ENCODE data around the gene LIMCH1. TPM values are rescaled to one million over a fixed set of nuclear protein-coding genes. Genes with fewer than 3 reads are reported as not detected.
"Not testable (repeated sequence)": the region's sequence is repeated elsewhere in the genome, so short reads cannot be mapped to it uniquely, and the experiment has no call there.

Gene LIMCH1
- total RNA-seq, 4 donors from 2014 or later = 7.5 to 18.9 (median 10.7) TPM

DNA sequence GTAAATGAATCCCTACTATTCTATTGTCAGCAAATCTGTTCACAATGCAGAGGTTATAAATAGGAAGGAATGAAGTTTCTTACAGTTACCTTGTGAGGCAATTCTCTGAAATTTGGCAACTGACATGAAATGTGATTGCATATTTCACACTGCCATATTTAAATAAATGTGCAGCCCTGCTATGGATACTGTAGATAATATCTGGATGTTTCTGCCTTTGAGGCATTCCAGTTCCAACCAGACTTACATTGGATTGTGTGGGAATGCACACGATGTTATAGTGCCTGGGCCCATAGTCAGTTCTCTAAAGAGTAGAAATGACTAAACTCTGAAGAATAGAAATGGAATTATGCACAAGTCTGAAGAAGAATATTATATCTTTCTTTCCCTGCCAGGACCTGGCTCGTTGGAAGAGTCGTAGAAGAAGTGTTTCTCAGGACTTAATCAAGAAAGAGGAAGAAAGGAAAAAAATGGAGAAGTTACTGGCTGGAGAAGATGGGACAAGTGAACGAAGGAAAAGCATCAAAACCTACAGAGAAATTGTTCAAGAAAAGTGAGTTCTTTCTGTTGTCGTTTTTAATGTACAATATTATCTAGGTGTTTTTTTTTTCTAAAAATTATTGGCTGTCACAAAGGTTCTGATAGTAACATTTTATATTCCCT is 107.9 kb downstream of the LIMCH1 start:
- DNase-seq (ENCODE audit: low spot score in 2 of 2) = no peak
- TF ChIP-seq POLR2A (IDR thresholded peaks at IDR 0.05) = no peak
- TF ChIP-seq, protein P1, sequence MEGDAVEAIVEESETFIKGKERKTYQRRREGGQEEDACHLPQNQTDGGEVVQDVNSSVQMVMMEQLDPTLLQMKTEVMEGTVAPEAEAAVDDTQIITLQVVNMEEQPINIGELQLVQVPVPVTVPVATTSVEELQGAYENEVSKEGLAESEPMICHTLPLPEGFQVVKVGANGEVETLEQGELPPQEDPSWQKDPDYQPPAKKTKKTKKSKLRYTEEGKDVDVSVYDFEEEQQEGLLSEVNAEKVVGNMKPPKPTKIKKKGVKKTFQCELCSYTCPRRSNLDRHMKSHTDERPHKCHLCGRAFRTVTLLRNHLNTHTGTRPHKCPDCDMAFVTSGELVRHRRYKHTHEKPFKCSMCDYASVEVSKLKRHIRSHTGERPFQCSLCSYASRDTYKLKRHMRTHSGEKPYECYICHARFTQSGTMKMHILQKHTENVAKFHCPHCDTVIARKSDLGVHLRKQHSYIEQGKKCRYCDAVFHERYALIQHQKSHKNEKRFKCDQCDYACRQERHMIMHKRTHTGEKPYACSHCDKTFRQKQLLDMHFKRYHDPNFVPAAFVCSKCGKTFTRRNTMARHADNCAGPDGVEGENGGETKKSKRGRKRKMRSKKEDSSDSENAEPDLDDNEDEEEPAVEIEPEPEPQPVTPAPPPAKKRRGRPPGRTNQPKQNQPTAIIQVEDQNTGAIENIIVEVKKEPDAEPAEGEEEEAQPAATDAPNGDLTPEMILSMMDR (IDR thresholded peaks at IDR 0.05) = no peak
- intact Hi-C loops (cut with DNase I; ENCODE audit: low total_unique reads) = no loop called here
- H3K4me3 ChIP-seq (ENCODE audit: low read depth, poor library complexity, severe bottlenecking) = no peak overlapping the region
- WGBS, 2 donors = 69 to 72% methylated on average over 5 of the region's 5 CpGs

DNA sequence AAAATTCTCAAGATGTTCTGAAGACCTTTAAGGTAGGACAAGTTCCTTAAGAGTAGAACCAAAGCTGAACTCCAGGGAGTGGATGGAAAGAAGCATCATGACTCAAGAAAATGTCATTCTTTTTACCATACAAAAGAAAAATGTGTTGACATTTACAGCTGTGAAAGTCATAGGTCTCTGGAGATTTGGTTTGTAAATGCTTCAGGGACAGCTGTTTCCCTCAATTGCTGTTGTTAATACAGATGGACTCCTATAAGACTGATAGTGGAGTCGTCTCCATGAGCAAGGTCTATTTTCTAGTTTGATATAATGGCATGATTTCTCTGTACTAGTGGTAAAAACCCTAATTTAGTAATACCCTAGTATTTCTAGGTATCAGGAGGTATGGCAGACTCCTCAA is 108.9 kb downstream of the LIMCH1 start:
- TF ChIP-seq POLR2A (IDR thresholded peaks at IDR 0.05) = no peak
- TF ChIP-seq, protein P1 (IDR thresholded peaks at IDR 0.05) = no peak
- intact Hi-C loops (cut with DNase I; ENCODE audit: low total_unique reads) = no loop called here
- H3K4me3 ChIP-seq (ENCODE audit: low read depth, poor library complexity, severe bottlenecking) = no peak overlapping the region
- 76 to 79% methylated on average over 1 of the region's 1 CpG for WGBS, 2 donors
- DNase-seq (ENCODE audit: low spot score in 2 of 2) = no peak

DNA sequence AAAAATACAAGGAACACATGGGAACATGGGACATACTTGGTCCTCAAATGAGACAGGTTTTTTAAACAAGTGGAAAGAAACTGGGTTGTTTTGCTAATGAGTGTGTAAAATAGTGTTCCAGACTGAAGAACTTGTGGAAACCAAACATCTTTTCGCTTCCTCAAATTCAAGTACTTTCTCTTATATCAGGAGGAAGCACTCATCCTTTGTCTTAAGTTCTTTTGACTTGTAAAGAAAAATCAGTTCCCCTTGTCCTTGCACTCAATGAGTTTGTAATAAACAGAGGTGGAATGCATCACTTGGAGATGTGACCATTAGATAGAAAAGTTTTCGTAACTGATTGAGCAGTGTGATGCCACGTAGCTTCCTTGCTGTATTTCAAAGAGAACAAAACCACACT is 109.4 kb downstream of the LIMCH1 start:
- WGBS, 2 donors = 74 to 86% methylated on average over 3 of the region's 3 CpGs
- no peak for TF ChIP-seq POLR2A (IDR thresholded peaks at IDR 0.05)
- TF ChIP-seq, protein P1 (IDR thresholded peaks at IDR 0.05) = no peak
- H3K4me3 ChIP-seq (ENCODE audit: low read depth, poor library complexity, severe bottlenecking) = no peak overlapping the region
- intact Hi-C loops (cut with DNase I; ENCODE audit: low total_unique reads) = no loop called here
- DNase-seq (ENCODE audit: low spot score in 2 of 2) = no peak

DNA sequence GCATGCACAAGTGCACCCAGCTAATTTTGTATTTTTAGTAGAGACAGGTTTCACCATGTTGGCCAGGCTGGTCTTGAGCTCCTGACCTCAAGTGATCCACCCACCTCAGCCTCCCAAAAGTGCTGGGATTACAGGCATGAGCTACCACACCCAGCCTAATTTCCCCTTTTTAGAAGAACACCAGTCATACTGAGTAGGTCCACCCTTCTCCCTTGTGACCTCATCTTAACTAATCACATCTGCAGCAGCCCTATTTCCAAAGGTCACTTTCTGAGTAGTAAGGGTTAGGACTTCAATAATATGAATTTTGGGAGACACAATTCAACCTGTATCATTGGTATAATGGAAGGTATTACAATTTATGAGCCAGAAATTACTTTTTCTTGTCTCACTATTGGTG is 113.2 kb downstream of the LIMCH1 start:
- H3K4me3 ChIP-seq (ENCODE audit: low read depth, poor library complexity, severe bottlenecking); intact Hi-C loops (cut with DNase I; ENCODE audit: low total_unique reads); DNase-seq (ENCODE audit: low spot score in 2 of 2): not testable (repeated sequence)

DNA sequence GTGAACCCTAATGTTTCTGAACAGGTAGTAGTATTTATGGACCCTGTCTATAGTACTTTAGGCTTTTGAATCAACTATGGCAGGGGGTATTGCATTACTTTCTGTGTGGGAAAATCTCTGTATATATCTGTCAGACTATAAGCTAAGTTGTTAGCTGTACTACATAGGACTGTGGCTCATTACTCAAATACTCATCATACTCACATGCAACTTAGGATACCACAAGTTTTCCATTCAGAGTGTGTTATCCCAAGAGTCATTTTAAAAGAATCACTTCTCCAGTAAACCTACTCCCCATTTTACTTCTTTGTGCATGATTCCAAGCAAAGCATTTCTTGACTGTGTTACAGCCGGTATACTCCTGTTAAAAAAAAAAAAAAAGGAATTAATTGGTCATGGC is 115.0 kb downstream of the LIMCH1 start:
- no peak for DNase-seq (ENCODE audit: low spot score in 2 of 2)
- intact Hi-C loops (cut with DNase I; ENCODE audit: low total_unique reads) = no loop called here
- no peak overlapping the region for H3K4me3 ChIP-seq (ENCODE audit: low read depth, poor library complexity, severe bottlenecking)
- WGBS, 2 donors = 88 to 100% methylated on average over 1 of the region's 1 CpG
- TF ChIP-seq POLR2A (IDR thresholded peaks at IDR 0.05) = no peak

DNA sequence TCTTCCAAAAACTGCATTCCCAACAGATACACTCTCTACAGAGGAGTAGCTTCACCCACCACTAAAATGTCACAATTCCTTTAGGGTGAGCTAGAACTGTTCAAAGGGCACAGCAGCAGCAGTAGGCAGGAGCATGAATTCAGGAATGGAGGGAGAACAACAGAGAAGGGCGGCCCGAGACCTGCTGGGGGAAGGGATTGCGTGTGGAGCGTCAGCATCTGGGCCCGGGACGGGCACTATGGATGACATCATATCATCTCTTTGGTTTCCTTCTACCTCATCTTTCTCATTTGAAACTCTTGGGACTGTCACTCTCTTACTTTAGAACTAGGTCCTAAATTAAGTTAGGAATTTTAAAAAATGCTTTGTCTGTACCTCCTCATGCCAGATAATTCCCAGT is 115.6 kb downstream of the LIMCH1 start:
- no peak overlapping the region for H3K4me3 ChIP-seq (ENCODE audit: low read depth, poor library complexity, severe bottlenecking)
- TF ChIP-seq POLR2A (IDR thresholded peaks at IDR 0.05) = no peak
- TF ChIP-seq, protein P1 (IDR thresholded peaks at IDR 0.05) = no peak
- intact Hi-C loops (cut with DNase I; ENCODE audit: low total_unique reads) = no loop called here
- 94 to 97% methylated on average over 6 of the region's 6 CpGs for WGBS, 2 donors
- DNase-seq (ENCODE audit: low spot score in 2 of 2) = no peak

DNA sequence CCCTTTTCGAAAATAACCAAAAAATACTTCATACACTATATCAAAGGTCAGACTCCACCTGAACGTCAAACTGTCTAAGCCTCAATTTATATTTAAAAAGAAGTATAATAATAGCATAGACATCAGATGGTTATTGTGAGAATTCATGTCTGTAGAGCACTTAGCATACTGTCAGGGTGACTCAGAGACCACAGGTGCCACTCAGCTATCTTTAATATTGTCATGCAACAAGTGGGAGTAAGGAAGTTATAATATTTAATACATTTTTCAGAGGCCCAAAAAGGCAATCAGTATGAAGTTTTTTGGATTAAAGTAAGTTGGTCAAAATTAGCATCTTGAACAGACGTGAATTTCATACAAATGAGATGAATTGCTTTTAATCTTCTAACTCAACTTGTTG is 117.2 kb downstream of the LIMCH1 start:
- no peak overlapping the region for H3K4me3 ChIP-seq (ENCODE audit: low read depth, poor library complexity, severe bottlenecking)
- TF ChIP-seq, protein P1 (IDR thresholded peaks at IDR 0.05) = no peak
- no peak for TF ChIP-seq POLR2A (IDR thresholded peaks at IDR 0.05)
- no peak for DNase-seq (ENCODE audit: low spot score in 2 of 2)
- WGBS, 2 donors = 86 to 89% methylated on average over 3 of the region's 3 CpGs
- intact Hi-C loops (cut with DNase I; ENCODE audit: low total_unique reads) = no loop called here
